HEK293 (cell line): Measurements from ENCODE around the gene TEKTIP1.

ENCODE experiments used
- GFI1B ChIP-seq: fragments of 450-650 bp; formaldehyde crosslinking; IDR thresholded peaks from 2 replicates; pipeline ENCODE4 v1.5.1; 2016; ENCODE audit warnings: missing biosample characterization, missing genetic modification characterization
- MEIS1 ChIP-seq: sonication (generic); formaldehyde crosslinking; IDR thresholded peaks from 2 replicates; pipeline ENCODE4 v1.8.1; 2022; ENCODE audit warnings: missing genetic modification reagents, mild to moderate bottlenecking, borderline replicate concordance
- PRDM1 ChIP-seq: fragments of 450-650 bp; formaldehyde crosslinking; IDR thresholded peaks from 2 replicates; pipeline ENCODE4; 2016; ENCODE audit warnings: missing biosample characterization, missing genetic modification characterization
- SCRT2 ChIP-seq: fragments of 450-650 bp; formaldehyde crosslinking; IDR thresholded peaks from 2 replicates; pipeline ENCODE4 v1.5.1; 2016; ENCODE audit warnings: missing biosample characterization, missing genetic modification characterization
- TCF7L2 ChIP-seq: IDR thresholded peaks from 2 replicates; pipeline ENCODE4 v1.6.1; 2011; ENCODE audit warnings: low read depth, mild to moderate bottlenecking, inconsistent platforms, low read length, moderate library complexity, borderline replicate concordance
- YY2 ChIP-seq: fragments of 450-650 bp; formaldehyde crosslinking; IDR thresholded peaks from 2 replicates; pipeline ENCODE4 v1.5.1; 2016; ENCODE audit warnings: missing biosample characterization, missing genetic modification characterization
- ZBTB44 ChIP-seq: fragments of 450-650 bp; IDR thresholded peaks from 2 replicates; pipeline ENCODE4 v1.5.1; 2018; ENCODE audit warnings: missing biosample characterization, mild to moderate bottlenecking, missing genetic modification characterization
- ZEB2 ChIP-seq: fragments of 450-650 bp; formaldehyde crosslinking; IDR thresholded peaks from 2 replicates; pipeline ENCODE4 v1.5.1; 2016; ENCODE audit warnings: missing biosample characterization, missing genetic modification characterization
- ZNF114 ChIP-seq: fragments of 450-650 bp; formaldehyde crosslinking; IDR thresholded peaks from 2 replicates; pipeline ENCODE4 v1.5.0; 2017; ENCODE audit warnings: missing biosample characterization, missing genetic modification characterization
- ZNF121 ChIP-seq: fragments of 450-650 bp; formaldehyde crosslinking; IDR thresholded peaks from 2 replicates; pipeline ENCODE4 v1.5.1; 2016; ENCODE audit warnings: missing biosample characterization, missing genetic modification characterization
- ZNF140 ChIP-seq: fragments of 450-650 bp; formaldehyde crosslinking; IDR thresholded peaks from 2 replicates; pipeline ENCODE4 v1.5.1; 2016; ENCODE audit warnings: missing biosample characterization, missing genetic modification characterization
- ZNF211 ChIP-seq: fragments of 450-650 bp; formaldehyde crosslinking; IDR thresholded peaks from 2 replicates; pipeline ENCODE4 v1.5.1; 2016; ENCODE audit warnings: low read depth, missing biosample characterization, missing genetic modification characterization
- ZNF239 ChIP-seq: fragments of 450-650 bp; formaldehyde crosslinking; IDR thresholded peaks from 2 replicates; pipeline ENCODE4 v1.5.1; 2016; ENCODE audit warnings: missing biosample characterization, missing genetic modification characterization
- ZNF24 ChIP-seq: fragments of 450-650 bp; formaldehyde crosslinking; IDR thresholded peaks from 2 replicates; pipeline ENCODE4 v1.5.1; 2016; ENCODE audit warnings: missing biosample characterization, missing genetic modification characterization
- ZNF518A ChIP-seq: fragments of 450-650 bp; formaldehyde crosslinking; conservative IDR thresholded peaks from 2 replicates; pipeline ENCODE4 v1.5.1; 2016; ENCODE audit warnings: low read depth, missing biosample characterization, missing genetic modification characterization
- ZNF624 ChIP-seq: fragments of 450-650 bp; formaldehyde crosslinking; IDR thresholded peaks from 2 replicates; pipeline ENCODE4 v1.5.1; 2017; ENCODE audit warnings: missing biosample characterization, missing genetic modification characterization
- ZNF664 ChIP-seq: fragments of 450-650 bp; formaldehyde crosslinking; IDR thresholded peaks from 2 replicates; pipeline ENCODE4 v1.5.1; 2016; ENCODE audit warnings: missing biosample characterization, missing genetic modification characterization
- ZNF791 ChIP-seq: fragments of 450-650 bp; formaldehyde crosslinking; IDR thresholded peaks from 2 replicates; pipeline ENCODE4 v1.5.1; 2016; ENCODE audit warnings: missing biosample characterization, missing genetic modification characterization
- ZNF830 ChIP-seq: fragments of 450-650 bp; IDR thresholded peaks from 2 replicates; pipeline ENCODE4 v1.5.0; 2018; ENCODE audit warnings: missing biosample characterization, missing genetic modification characterization, low read depth, mild to moderate bottlenecking, moderate library complexity
- ZSCAN18 ChIP-seq: fragments of 450-650 bp; formaldehyde crosslinking; IDR thresholded peaks from 2 replicates; pipeline ENCODE4 v1.5.1; 2016; ENCODE audit warnings: missing biosample characterization, missing genetic modification characterization
- TF ChIP-seq, protein P1 (sequence below): fragments of 450-650 bp; formaldehyde crosslinking; IDR thresholded peaks from 2 replicates; pipeline ENCODE4 v1.5.1; 2017; ENCODE audit warnings: missing biosample characterization, missing genetic modification characterization
- TF ChIP-seq, protein P2 (sequence below): fragments of 450-650 bp; formaldehyde crosslinking; IDR thresholded peaks from 2 replicates; pipeline ENCODE4 v1.5.1; 2016; ENCODE audit warnings: missing biosample characterization, missing genetic modification characterization
- TF ChIP-seq, protein P3 (sequence below): fragments of 450-650 bp; formaldehyde crosslinking; IDR thresholded peaks from 2 replicates; pipeline ENCODE4 v1.5.1; 2016; ENCODE audit warnings: missing biosample characterization, missing genetic modification characterization

The TEKTIP1 gene

DNA sequence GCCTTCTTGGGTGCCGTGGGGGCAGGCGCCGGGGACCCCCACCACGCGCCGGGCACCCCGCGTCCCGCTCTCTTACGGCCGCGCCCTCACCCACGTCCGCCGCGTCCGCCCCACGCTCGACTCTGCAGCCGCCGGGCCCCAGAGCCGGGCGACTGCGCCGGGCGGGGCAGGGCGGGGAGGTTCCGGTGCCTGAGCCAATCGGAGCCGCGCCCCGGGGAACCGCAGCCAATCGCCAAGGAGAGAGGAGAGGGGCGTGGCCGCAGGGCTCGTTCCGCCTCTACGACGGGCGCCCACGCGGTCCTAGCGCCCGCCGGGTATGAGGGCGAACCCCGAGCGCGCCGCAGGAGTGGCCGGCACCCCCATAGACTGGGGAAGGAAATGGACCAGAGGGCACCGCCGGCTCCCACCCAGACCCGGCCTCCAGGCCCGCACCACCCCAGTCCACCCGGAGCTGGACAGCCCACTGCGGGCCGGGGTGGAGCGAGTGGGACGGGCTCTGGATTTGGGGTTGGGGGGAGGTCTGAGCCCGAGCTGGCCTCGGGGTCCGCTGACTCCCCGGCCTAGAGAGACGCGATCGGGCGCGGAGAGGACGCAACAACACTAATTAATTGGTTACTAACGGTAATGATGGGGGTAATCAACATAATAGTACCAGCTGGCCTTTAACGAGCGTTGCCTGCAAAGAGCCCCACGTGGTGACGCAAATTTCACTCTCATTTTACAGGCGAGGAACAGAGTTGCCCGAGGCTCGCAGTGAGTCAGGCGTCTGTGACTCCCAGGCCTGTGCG, 18.7 kb downstream of the TEKTIP1 start, which contains the start of gene MFSD12 (continued):
- TF ChIP-seq ZBTB44 (tag by site-specific recombination) (no peak), ZNF830 (no peak), SCRT2 (tag by site-specific recombination) (no peak), ZNF624 (no peak), ZNF518A (tag by site-specific recombination) (no peak), GFI1B (tag by site-specific recombination) (no peak), ZNF114 (tag by site-specific recombination) (no peak), ZEB2 (tag by site-specific recombination) (peak; percentile 79), ZNF664 (tag by site-specific recombination) (no peak), TCF7L2 (no peak), ZNF791 (tag by site-specific recombination) (no peak), MEIS1 (CRISPR knock-in tag) (no peak), PRDM1 (tag by site-specific recombination) (0 out of 2 replicates have a peak, but pooled peaks have one; percentile 12), ZNF140 (no peak), ZSCAN18 (tag by site-specific recombination) (no peak; the same call in 1 of the 2 replicates), ZNF121 (tag by site-specific recombination) (no peak), ZNF24 (tag by site-specific recombination) (no peak; the same call in 1 of the 2 replicates), YY2 (tag by site-specific recombination) (peak; percentile 48; the same call in 1 of the 2 replicates), ZNF211 (tag by site-specific recombination) (no peak), ZNF239 (tag by site-specific recombination) (no peak)
- TF ChIP-seq, protein P1, sequence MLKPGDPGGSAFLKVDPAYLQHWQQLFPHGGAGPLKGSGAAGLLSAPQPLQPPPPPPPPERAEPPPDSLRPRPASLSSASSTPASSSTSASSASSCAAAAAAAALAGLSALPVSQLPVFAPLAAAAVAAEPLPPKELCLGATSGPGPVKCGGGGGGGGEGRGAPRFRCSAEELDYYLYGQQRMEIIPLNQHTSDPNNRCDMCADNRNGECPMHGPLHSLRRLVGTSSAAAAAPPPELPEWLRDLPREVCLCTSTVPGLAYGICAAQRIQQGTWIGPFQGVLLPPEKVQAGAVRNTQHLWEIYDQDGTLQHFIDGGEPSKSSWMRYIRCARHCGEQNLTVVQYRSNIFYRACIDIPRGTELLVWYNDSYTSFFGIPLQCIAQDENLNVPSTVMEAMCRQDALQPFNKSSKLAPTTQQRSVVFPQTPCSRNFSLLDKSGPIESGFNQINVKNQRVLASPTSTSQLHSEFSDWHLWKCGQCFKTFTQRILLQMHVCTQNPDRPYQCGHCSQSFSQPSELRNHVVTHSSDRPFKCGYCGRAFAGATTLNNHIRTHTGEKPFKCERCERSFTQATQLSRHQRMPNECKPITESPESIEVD = no peak
- TF ChIP-seq, protein P2, sequence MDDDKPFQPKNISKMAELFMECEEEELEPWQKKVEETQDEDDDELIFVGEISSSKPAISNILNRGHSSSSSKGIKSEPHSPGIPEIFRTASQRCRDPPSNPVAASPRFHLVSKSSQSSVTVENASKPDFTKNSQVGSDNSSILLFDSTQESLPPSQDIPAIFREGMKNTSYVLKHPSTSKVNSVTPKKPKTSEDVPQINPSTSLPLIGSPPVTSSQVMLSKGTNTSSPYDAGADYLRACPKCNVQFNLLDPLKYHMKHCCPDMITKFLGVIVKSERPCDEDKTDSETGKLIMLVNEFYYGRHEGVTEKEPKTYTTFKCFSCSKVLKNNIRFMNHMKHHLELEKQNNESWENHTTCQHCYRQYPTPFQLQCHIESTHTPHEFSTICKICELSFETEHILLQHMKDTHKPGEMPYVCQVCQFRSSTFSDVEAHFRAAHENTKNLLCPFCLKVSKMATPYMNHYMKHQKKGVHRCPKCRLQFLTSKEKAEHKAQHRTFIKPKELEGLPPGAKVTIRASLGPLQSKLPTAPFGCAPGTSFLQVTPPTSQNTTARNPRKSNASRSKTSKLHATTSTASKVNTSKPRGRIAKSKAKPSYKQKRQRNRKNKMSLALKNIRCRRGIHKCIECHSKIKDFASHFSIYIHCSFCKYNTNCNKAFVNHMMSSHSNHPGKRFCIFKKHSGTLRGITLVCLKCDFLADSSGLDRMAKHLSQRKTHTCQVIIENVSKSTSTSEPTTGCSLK (tag by site-specific recombination) = no peak
- TF ChIP-seq, protein P3, sequence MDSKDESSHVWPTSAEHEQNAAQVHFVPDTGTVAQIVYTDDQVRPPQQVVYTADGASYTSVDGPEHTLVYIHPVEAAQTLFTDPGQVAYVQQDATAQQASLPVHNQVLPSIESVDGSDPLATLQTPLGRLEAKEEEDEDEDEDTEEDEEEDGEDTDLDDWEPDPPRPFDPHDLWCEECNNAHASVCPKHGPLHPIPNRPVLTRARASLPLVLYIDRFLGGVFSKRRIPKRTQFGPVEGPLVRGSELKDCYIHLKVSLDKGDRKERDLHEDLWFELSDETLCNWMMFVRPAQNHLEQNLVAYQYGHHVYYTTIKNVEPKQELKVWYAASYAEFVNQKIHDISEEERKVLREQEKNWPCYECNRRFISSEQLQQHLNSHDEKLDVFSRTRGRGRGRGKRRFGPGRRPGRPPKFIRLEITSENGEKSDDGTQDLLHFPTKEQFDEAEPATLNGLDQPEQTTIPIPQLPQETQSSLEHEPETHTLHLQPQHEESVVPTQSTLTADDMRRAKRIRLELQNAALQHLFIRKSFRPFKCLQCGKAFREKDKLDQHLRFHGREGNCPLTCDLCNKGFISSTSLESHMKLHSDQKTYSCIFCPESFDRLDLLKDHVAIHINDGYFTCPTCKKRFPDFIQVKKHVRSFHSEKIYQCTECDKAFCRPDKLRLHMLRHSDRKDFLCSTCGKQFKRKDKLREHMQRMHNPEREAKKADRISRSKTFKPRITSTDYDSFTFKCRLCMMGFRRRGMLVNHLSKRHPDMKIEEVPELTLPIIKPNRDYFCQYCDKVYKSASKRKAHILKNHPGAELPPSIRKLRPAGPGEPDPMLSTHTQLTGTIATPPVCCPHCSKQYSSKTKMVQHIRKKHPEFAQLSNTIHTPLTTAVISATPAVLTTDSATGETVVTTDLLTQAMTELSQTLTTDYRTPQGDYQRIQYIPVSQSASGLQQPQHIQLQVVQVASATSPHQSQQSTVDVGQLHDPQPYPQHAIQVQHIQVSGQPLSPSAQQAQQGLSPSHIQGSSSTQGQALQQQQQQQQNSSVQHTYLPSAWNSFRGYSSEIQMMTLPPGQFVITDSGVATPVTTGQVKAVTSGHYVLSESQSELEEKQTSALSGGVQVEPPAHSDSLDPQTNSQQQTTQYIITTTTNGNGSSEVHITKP = peak; percentile 74; the same call in 1 of the 2 replicates
